CD1c-positive myeloid dendritic cell (primary cell): ENCODE data around the gene NPHP4.

Experiments used
- DNase-seq: peaks from one replicate; pipeline ENCODE4 v3.0.0-alpha.2; 2016; ENCODE audit errors: extremely low spot score

NPHP4 gene

GRCh38 chr1:5971471-5972197 is 20.6 kb downstream of the NPHP4 start:
- DNase-seq: no peak

- DNase-seq: no peak
These were observed 21.5 kb downstream of the NPHP4 start for GRCh38 chr1:5970610-5971273.

GRCh38 chr1:5969168-5969567 is 23.1 kb downstream of the NPHP4 start:
- no peak for DNase-seq

GRCh38 chr1:5968161-5968736 is 24.0 kb downstream of the NPHP4 start:
- no peak for DNase-seq

GRCh38 chr1:5967351-5968160 is 24.7 kb downstream of the NPHP4 start:
- DNase-seq: no peak

- DNase-seq: no peak
These were observed 25.6 kb downstream of the NPHP4 start for GRCh38 chr1:5966543-5967205.

- no peak for DNase-seq
These were observed 26.6 kb downstream of the NPHP4 start for GRCh38 chr1:5965586-5966131.

- no peak for DNase-seq
These were observed 29.7 kb downstream of the NPHP4 start for GRCh38 chr1:5962265-5963105.

GRCh38 chr1:5961601-5962000 is 30.6 kb downstream of the NPHP4 start:
- DNase-seq: no peak

GRCh38 chr1:5960336-5960735 is 31.9 kb downstream of the NPHP4 start:
- no peak for DNase-seq

- no peak for DNase-seq
These were observed 32.5 kb downstream of the NPHP4 start for GRCh38 chr1:5959667-5960230.

- DNase-seq: no peak
These were observed 33.1 kb downstream of the NPHP4 start for GRCh38 chr1:5959087-5959486.

- DNase-seq: no peak
These were observed 36.0 kb downstream of the NPHP4 start for GRCh38 chr1:5956022-5956830.

GRCh38 chr1:5955479-5955977 is 36.7 kb downstream of the NPHP4 start:
- DNase-seq: no peak

- no peak for DNase-seq
These were observed 37.3 kb downstream of the NPHP4 start for GRCh38 chr1:5954964-5955363.

GRCh38 chr1:5953386-5953785 is 38.8 kb downstream of the NPHP4 start:
- no peak for DNase-seq

- no peak for DNase-seq
These were observed 40.3 kb downstream of the NPHP4 start for GRCh38 chr1:5951846-5952410.

- DNase-seq: no peak
These were observed 41.0 kb downstream of the NPHP4 start for GRCh38 chr1:5950994-5951785.
